ENCODE data around the gene VAMP3.
A peak's percentile ranks its signal among the peaks of the same experiment; 100 is the strongest.

The VAMP3 gene

DNA sequence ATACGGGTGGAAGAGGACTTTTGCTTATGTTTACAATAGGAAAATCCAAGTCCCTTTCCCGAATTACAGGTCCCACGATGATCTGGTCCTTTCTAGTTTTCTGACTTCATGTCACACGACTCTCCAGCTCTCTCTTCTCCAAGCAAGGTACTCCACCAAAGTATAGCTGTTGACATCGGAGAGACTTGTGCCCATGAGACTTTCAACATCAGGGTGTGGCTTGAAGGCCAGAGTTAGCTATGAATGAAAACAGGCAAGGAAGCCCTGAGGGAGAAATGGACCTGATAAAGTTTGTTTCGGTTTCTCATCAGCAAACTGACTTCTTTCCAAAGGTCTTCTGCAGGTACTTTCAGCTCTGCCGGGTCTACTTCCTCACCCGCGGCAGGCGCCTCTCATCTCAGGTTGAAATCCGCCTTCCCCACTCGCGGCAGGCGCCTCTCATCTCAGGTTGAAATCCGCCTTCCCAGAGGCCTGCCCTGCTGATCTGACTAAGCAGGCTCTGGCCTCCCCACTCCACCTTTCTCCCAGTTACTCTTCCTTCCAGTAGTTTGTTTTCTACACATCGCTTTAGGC, 10.9 kb downstream of the VAMP3 start:
- peaks cover 32% of the 10 kb centered on the region; the same call in 1 of the 2 replicates for H3K36me3 ChIP-seq (ENCODE audit: insufficient read depth, low read length)
- H3K4me2 ChIP-seq (ENCODE audit: low read depth, low read length, poor library complexity, severe bottlenecking): no peak overlapping the region
- H3K79me2 ChIP-seq (ENCODE audit: insufficient read depth, low read length): no peaks in the 10 kb centered on the region
- no peaks in the 10 kb centered on the region for H3F3A ChIP-seq (ENCODE audit: low read depth)
- H3K4me3 ChIP-seq (ENCODE audit: low read length, poor library complexity, severe bottlenecking): no peak overlapping the region
- H4K20me1 ChIP-seq (ENCODE audit: insufficient read depth, low read length, poor library complexity, severe bottlenecking): no peaks in the 10 kb centered on the region
- no peak overlapping the region for H2AFZ ChIP-seq (ENCODE audit: low read length)
- no peaks in the 10 kb centered on the region for H3K27me3 ChIP-seq (ENCODE audit: insufficient read depth, low read length, poor library complexity, severe bottlenecking)
- no peak for TF ChIP-seq EZH2phosphoT487 (IDR thresholded peaks at IDR 0.05; ENCODE audit: borderline replicate concordance)
- no peaks in the 10 kb centered on the region for H3K9me3 ChIP-seq (ENCODE audit: insufficient read depth, low read depth, low read length)
- H3K9ac ChIP-seq (ENCODE audit: low read depth, low read length, poor library complexity, severe bottlenecking): no peak overlapping the region
- H3K4me1 ChIP-seq (ENCODE audit: insufficient read depth, low read length, poor library complexity, severe bottlenecking): no peaks in the 10 kb centered on the region
- no peaks in the 10 kb centered on the region for H3K9me2 ChIP-seq (replicated peaks; ENCODE audit: low read depth, low read length)

DNA sequence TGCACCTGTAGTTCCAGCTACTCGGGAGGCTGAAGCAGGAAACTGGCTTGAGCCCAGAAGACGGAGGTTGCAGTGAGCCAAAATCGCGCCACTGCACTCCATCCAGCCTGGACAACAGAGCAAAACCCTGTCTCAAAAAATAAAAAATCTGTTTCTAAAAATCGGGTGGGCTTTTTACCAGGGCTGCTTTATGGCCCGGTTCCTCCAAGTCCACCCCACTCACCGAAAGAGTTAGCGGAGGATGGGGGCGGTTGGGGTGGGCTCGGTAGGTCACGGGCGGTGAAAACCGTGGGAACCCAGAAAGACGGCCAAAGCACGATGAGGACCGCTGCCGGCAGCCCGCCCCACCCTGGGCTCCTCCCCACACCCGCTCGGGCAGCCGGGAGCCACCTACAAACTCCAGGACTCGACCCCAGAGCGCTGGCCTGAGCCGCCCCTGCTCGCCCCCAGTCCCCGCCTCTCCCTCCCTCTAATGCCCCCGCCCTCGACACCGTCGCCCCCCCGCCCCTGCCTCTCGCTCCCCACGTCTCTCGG, 12.1 kb downstream of the VAMP3 start:
- Histone ChIP-seq H4K20me1 (ENCODE audit: insufficient read depth, low read length, poor library complexity, severe bottlenecking) (no peaks in the 10 kb centered on the region), H3K4me1 (ENCODE audit: insufficient read depth, low read length, poor library complexity, severe bottlenecking) (no peaks in the 10 kb centered on the region), H3K9ac (ENCODE audit: low read depth, low read length, poor library complexity, severe bottlenecking) (no peak overlapping the region), H3K79me2 (ENCODE audit: insufficient read depth, low read length) (no peaks in the 10 kb centered on the region), H3K9me3 (ENCODE audit: insufficient read depth, low read depth, low read length) (no peaks in the 10 kb centered on the region), H3K4me2 (ENCODE audit: low read depth, low read length, poor library complexity, severe bottlenecking) (peak overlapping the region; percentile 56), H3F3A (ENCODE audit: low read depth) (no peaks in the 10 kb centered on the region), H3K27me3 (ENCODE audit: insufficient read depth, low read length, poor library complexity, severe bottlenecking) (no peaks in the 10 kb centered on the region), H2AFZ (ENCODE audit: low read length) (peak overlapping the region; percentile 77; the same call in 1 of the 2 replicates), H3K4me3 (ENCODE audit: low read length, poor library complexity, severe bottlenecking) (peak overlapping the region; percentile 63), H3K9me2 (replicated peaks; ENCODE audit: low read depth, low read length) (no peaks in the 10 kb centered on the region), H3K36me3 (ENCODE audit: insufficient read depth, low read length) (peaks cover 19% of the 10 kb centered on the region; the same call in 1 of the 2 replicates)
- TF ChIP-seq EZH2phosphoT487 (IDR thresholded peaks at IDR 0.05; ENCODE audit: borderline replicate concordance): no peak
- TF ChIP-seq, protein P1, sequence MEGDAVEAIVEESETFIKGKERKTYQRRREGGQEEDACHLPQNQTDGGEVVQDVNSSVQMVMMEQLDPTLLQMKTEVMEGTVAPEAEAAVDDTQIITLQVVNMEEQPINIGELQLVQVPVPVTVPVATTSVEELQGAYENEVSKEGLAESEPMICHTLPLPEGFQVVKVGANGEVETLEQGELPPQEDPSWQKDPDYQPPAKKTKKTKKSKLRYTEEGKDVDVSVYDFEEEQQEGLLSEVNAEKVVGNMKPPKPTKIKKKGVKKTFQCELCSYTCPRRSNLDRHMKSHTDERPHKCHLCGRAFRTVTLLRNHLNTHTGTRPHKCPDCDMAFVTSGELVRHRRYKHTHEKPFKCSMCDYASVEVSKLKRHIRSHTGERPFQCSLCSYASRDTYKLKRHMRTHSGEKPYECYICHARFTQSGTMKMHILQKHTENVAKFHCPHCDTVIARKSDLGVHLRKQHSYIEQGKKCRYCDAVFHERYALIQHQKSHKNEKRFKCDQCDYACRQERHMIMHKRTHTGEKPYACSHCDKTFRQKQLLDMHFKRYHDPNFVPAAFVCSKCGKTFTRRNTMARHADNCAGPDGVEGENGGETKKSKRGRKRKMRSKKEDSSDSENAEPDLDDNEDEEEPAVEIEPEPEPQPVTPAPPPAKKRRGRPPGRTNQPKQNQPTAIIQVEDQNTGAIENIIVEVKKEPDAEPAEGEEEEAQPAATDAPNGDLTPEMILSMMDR (conservative IDR thresholded peaks at IDR 0.05; ENCODE audit: low read length): no peak

DNA sequence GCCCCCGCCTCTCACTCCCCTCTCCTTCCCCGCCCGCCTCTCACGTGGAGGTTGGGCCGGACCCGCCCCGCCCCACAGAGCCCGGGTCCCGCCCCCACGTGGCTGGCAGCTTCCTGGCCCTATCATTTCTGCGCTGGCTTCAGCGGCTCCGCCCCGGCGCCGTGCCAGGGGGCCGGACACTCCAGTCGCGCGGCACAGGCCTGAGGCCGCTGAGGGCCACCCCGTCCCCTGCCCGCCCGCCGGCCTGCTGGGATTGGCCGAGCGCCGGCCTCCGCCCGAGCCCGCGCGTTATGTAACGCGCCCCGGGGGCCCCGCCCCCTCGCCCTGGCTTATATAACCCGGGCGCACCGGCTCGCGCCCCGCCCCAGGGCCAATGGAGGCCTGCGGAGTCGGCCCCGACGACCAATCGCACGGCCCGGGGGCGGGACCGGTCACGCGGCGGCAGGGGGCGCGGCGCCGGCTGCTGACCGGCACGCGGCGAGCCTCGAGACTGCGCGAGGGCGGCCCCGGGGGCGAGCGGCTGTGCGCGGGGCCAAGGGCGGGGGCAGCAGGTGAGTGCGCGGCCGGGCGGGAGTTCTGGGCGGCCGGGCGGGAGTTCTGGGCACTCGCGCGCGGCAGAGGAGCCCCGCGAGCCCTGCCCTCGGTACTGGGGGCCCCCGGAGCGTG, 12.9 kb downstream of the VAMP3 start, which contains the start of gene PER3:
Gene PER3, plus strand, starts transcription at position 466 of the 666 bp plus-strand sequence. CDS start 587 bp downstream, outside the sequence.
- H4K20me1 ChIP-seq (ENCODE audit: insufficient read depth, low read length, poor library complexity, severe bottlenecking): no peaks in the 10 kb centered on the region
- no peak within 1 kb of the TSS for H3K9ac ChIP-seq (ENCODE audit: low read depth, low read length, poor library complexity, severe bottlenecking)
- no peaks in the 10 kb centered on the region for H3K9me3 ChIP-seq (ENCODE audit: insufficient read depth, low read depth, low read length)
- H3K27me3 ChIP-seq (ENCODE audit: insufficient read depth, low read length, poor library complexity, severe bottlenecking): no peaks in the 10 kb centered on the region
- H3K36me3 ChIP-seq (ENCODE audit: insufficient read depth, low read length): peaks cover 18% of the 10 kb centered on the region; the same call in 1 of the 2 replicates
- H2AFZ ChIP-seq (ENCODE audit: low read length): peak within 1 kb of the TSS; percentile 77; the same call in 1 of the 2 replicates
- peak within 1 kb of the TSS; percentile 56 for H3K4me2 ChIP-seq (ENCODE audit: low read depth, low read length, poor library complexity, severe bottlenecking)
- H3K4me3 ChIP-seq (ENCODE audit: low read length, poor library complexity, severe bottlenecking): peak within 1 kb of the TSS; percentile 63
- no peaks in the 10 kb centered on the region for H3K4me1 ChIP-seq (ENCODE audit: insufficient read depth, low read length, poor library complexity, severe bottlenecking)
- TF ChIP-seq EZH2phosphoT487 (IDR thresholded peaks at IDR 0.05; ENCODE audit: borderline replicate concordance): no peak
- TF ChIP-seq, protein P1 (conservative IDR thresholded peaks at IDR 0.05; ENCODE audit: low read length): no peak
- H3K9me2 ChIP-seq (replicated peaks; ENCODE audit: low read depth, low read length): no peaks in the 10 kb centered on the region
- no peaks in the 10 kb centered on the region for H3K79me2 ChIP-seq (ENCODE audit: insufficient read depth, low read length)
- no peaks in the 10 kb centered on the region for H3F3A ChIP-seq (ENCODE audit: low read depth)
